ENCODE results near the gene GSTCD.
"Not testable (repeated sequence)": the region's sequence is repeated elsewhere in the genome, so short reads cannot be mapped to it uniquely, and the experiment has no call there.

Gene GSTCD

GRCh38 chr4:105708181-105709080 lies at the start of gene GSTCD, which contains the start of gene INTS12:
GSTCD (plus strand) TSS chr4:105708784; CDS start chr4:105717614, 8,830 bp downstream.
INTS12 (minus strand) TSS chr4:105708689; CDS start chr4:105700005, 8,684 bp downstream.
- DNase-seq, result peak; percentile 56 to 71

- DNase-seq, result no peak
These were observed 49.4 kb upstream of the GSTCD start for GRCh38 chr4:105659190-105659589.

GRCh38 chr4:105661028-105661427 lies 47.6 kb upstream of the GSTCD start:
- no peak for DNase-seq

- no peak for DNase-seq
These were observed 45.5 kb upstream of the GSTCD start for GRCh38 chr4:105662935-105663675.

- no peak for DNase-seq
These were observed 41.9 kb upstream of the GSTCD start for GRCh38 chr4:105666693-105667092.

- DNase-seq, result no peak
These were observed 37.9 kb upstream of the GSTCD start for GRCh38 chr4:105670684-105671083.

GRCh38 chr4:105671301-105671700 lies 37.3 kb upstream of the GSTCD start:
- DNase-seq, result no peak

GRCh38 chr4:105674011-105674410 lies 34.6 kb upstream of the GSTCD start:
- no peak for DNase-seq

- no peak for DNase-seq
These were observed 30.9 kb upstream of the GSTCD start for GRCh38 chr4:105677709-105678108.

GRCh38 chr4:105679186-105679585 lies 29.4 kb upstream of the GSTCD start:
- DNase-seq, result no peak

GRCh38 chr4:105683038-105683437 lies 25.5 kb upstream of the GSTCD start:
- no peak for DNase-seq

- DNase-seq, result no peak
These were observed 22.0 kb upstream of the GSTCD start for GRCh38 chr4:105686571-105686970.

- not testable (repeated sequence) for DNase-seq
These were observed 13.8 kb upstream of the GSTCD start for GRCh38 chr4:105694812-105695211.

- DNase-seq, result not testable (repeated sequence)
These were observed 12.8 kb upstream of the GSTCD start for GRCh38 chr4:105695832-105696231.

- no peak for DNase-seq
These were observed 10.0 kb upstream of the GSTCD start for GRCh38 chr4:105698607-105699006.

GRCh38 chr4:105707782-105708180 lies 803 bp upstream of the GSTCD start:
- no peak for DNase-seq

GRCh38 chr4:105709081-105709450 lies 482 bp downstream of the GSTCD start:
- no peak for DNase-seq

- no peak for DNase-seq
These were observed 1.5 kb downstream of the GSTCD start for GRCh38 chr4:105710012-105710600.

- DNase-seq, result no peak
These were observed 2.1 kb downstream of the GSTCD start for GRCh38 chr4:105710678-105711077.

GRCh38 chr4:105712766-105713165 lies 4.2 kb downstream of the GSTCD start:
- DNase-seq, result no peak

GRCh38 chr4:105714071-105714521 lies 5.5 kb downstream of the GSTCD start:
- no peak for DNase-seq

- DNase-seq, result no peak
These were observed 6.3 kb downstream of the GSTCD start for GRCh38 chr4:105714932-105715331.

GRCh38 chr4:105715692-105716278 lies 7.2 kb downstream of the GSTCD start:
- no peak for DNase-seq
